ENCODE measurements around the gene REX1BD. TPM values are rescaled to one million over a fixed set of nuclear protein-coding genes. Genes with fewer than 3 reads are reported as not detected.

The REX1BD gene
- total and polyA plus RNA-seq, 2 of the 4 experiments (the other 2 are of a cell fraction): 14.2 to 44.6 TPM

- TF ChIP-seq MAFK (IDR thresholded peaks at IDR 0.05; ENCODE audit: low read depth, low read length): no peak
- TF ChIP-seq BHLHE40 (IDR thresholded peaks at IDR 0.05; ENCODE audit: low read depth, low read length): no peak
- no peak for TF ChIP-seq CTCF (conservative IDR thresholded peaks at IDR 0.05; ENCODE audit: low read depth, low read length)
Measured at GRCh38 chr19:18558202-18558555, 30.4 kb upstream of the REX1BD start (continued).

DNA sequence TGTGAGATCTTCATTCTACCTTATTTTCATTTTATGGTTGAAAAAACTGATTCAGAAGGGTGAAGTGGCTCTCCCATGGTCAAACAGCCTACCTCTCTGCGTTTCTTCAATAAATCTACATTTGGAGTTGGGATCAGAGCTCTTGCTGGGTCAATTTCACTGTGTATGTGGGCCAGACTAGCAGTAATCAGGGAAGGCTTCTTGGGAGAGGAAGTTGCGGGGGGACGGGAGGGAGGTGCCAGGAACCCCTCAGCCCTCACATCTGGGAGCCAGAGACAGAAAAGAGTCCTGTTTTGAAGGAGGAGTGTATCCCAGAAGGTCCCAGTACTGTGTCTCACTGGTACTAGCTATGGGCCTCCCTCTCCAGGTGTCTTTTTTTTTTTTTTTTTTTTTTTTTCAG, 30.0 kb upstream of the REX1BD start:
- Histone ChIP-seq H2AK5ac (ENCODE audit: low read depth, low read length) (peak overlapping the region; percentile 90), H4K20me1 (ENCODE audit: insufficient read depth, low read length) (no peaks in the 10 kb centered on the region), H3K4me2 (ENCODE audit: low read depth, low read length) (peak overlapping the region; percentile 80), H2AFZ (replicated peaks; ENCODE audit: low read length, poor library complexity) (no peak overlapping the region), H3K4me3 (ENCODE audit: insufficient read depth, low read depth, low read length) (peak overlapping the region; percentile 76), H3K9me1 (ENCODE audit: insufficient read depth, low read length) (0 out of 2 replicates have a peak, but pooled peaks cover 2% of the 10 kb centered on the region), H3K27ac (ENCODE audit: insufficient read depth, low read length) (peak overlapping the region; percentile 65; the same call in 1 of the 2 replicates), H2BK15ac (ENCODE audit: low read depth, low read length) (no peak overlapping the region), H3K36me3 (ENCODE audit: control insufficient read depth, insufficient read depth, low read length) (peaks cover 12% of the 10 kb centered on the region), H3K18ac (ENCODE audit: low read depth, low read length) (no peak overlapping the region), H4K8ac (ENCODE audit: low read depth in 2 of 2, low read length in 2 of 2) (peak overlapping the region; percentile 85 to 97), H3K23ac (ENCODE audit: low read depth, low read length) (peak overlapping the region; percentile 90; the same call in 1 of the 2 replicates), H3K4me1 (ENCODE audit: control insufficient read depth, insufficient read depth, low read length) (0 out of 2 replicates have a peak, but pooled peaks cover 2% of the 10 kb centered on the region), H3K56ac (ENCODE audit: extremely low read depth, insufficient read depth, low read length) (peak overlapping the region; percentile 83), H3K9ac (ENCODE audit: low read depth, low read length) (peak overlapping the region; percentile 81), H2BK20ac (ENCODE audit: low read depth, low read length) (no peak overlapping the region), H4K5ac (ENCODE audit: low read depth, low read length) (no peak overlapping the region), H3K14ac (replicated peaks; ENCODE audit: low read depth, low read length) (peak overlapping the region; percentile 90), H4K91ac (ENCODE audit: insufficient read depth, low read depth, low read length) (peak overlapping the region; percentile 88), H3K9me3 (ENCODE audit: control insufficient read depth, insufficient read depth, low read length) (no peaks in the 10 kb centered on the region), H2BK5ac (ENCODE audit: low read depth, low read length, poor library complexity, severe bottlenecking) (no peak overlapping the region), H3K27me3 (ENCODE audit: control insufficient read depth, insufficient read depth, low read length) (no peaks in the 10 kb centered on the region), H3K79me1 (ENCODE audit: low read depth in 1 of 2, low read length in 2 of 2) (peaks cover 18 to 39% of the 10 kb centered on the region in 2 experiments), H2AK9ac (replicated peaks; ENCODE audit: low read depth, low read length, poor library complexity) (peak overlapping the region; percentile 100), H3K4ac (ENCODE audit: low read depth, low read length) (peak overlapping the region; percentile 91), H2BK120ac (ENCODE audit: low read depth, low read length) (no peak overlapping the region)
- DNase-seq: no peak
- BruUV-seq (replicated peaks): no TSS peak
- intact Hi-C loops (cut with micrococcal nuclease) (loop anchor here (5.0 kb wide), 1 partner anchor 106 kb away; no protein-coding TSS in a partner anchor), dilution Hi-C loops (cut with HindIII; ENCODE audit: low sequenced_read_pairs, unreplicated experiment) (no loop called here), in situ Hi-C loops (cut with MboI; ENCODE audit: low sequenced_read_pairs) (no loop called here)
- ChIA-PET CTCF (interaction anchor here (0.7 to 1.1 kb wide), 2 partner anchors 39 to 118 kb away, joined by 3 to 4 read pairs; no protein-coding TSS in a partner anchor), POLR2A (ENCODE audit: unreplicated experiment) (interaction anchor here (0.6 to 0.8 kb wide), 3 partner anchors 18 to 982 kb away, joined by 3 to 4 read pairs (median 3); no protein-coding TSS in a partner anchor)
- ATAC-seq (ENCODE audit: low read depth): no peak
- no CpG with 5 or more reads among the region's 3 CpGs for WGBS, 2 experiments (ENCODE audit: extremely low coverage in 2 of 2, insufficient read length in 1 of 2)
- TF ChIP-seq RAD21 (IDR thresholded peaks at IDR 0.05; ENCODE audit: low read length) (no peak), MXI1 (IDR thresholded peaks at IDR 0.05; ENCODE audit: borderline replicate concordance, low read depth, low read length) (no peak), NFE2L2 (IDR thresholded peaks at IDR 0.05; ENCODE audit: low read depth, low read length) (no peak), CTCF (conservative IDR thresholded peaks at IDR 0.05; ENCODE audit: low read depth, low read length) (no peak), CEBPB (IDR thresholded peaks at IDR 0.05; ENCODE audit: low read depth, low read length) (no peak), SMC3 (IDR thresholded peaks at IDR 0.05; ENCODE audit: low read depth, low read length) (no peak), MAZ (IDR thresholded peaks at IDR 0.05; ENCODE audit: borderline replicate concordance, low read depth, low read length) (no peak), FOS (IDR thresholded peaks at IDR 0.05; ENCODE audit: low read depth, low read length) (no peak), ELK1 (IDR thresholded peaks at IDR 0.05; ENCODE audit: borderline replicate concordance, low read depth, low read length) (no peak), MAFK (IDR thresholded peaks at IDR 0.05; ENCODE audit: low read depth, low read length) (no peak), POLR2A (IDR thresholded peaks at IDR 0.05; ENCODE audit: low read depth, low read length) (no peak)

Data from IMR-90 (cell line).